ENCODE data around the gene OPCML. TPM values are rescaled to one million over a fixed set of nuclear protein-coding genes. Genes with fewer than 3 reads are reported as not detected.

Gene OPCML
- total RNA-seq, 1 donor from 2014 or later, result not detected

DNA sequence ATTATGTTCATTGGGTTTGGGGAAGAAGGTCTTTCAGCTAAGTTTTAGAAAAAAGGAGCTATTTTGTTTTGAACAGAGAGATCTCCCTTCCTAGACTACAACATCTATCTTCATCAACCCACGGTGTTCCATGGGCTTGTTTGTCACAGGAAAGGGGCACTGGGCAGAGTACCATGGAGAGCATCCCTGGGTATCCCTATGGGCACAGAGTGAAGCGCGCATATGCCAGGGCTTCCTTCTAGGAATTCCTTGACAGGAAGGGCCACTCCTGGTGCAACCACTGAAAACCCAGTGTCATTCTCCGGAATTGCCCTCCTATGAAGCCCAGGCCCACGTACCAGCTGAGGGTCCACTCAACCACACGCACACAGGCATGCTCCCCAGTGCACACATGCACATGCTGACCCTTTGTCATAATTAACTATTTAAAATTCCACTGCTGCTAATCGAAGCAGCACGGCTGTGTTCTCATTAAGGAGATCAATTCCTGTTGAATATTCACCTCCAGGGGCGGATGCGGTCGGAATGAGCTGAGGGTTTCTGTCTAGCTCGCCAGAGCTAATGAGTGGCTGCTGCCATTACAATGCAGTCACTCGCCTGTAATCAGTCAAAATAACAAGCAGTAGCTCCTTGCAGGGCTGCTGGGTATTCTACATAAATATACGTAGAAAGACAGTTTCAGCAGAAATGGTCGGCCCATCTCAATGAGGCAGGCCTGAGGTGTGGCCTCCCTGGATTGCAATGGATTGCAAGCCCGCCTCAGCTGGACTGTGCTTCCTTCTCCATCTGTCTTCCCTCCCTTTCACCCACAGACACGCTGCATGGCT lies 512.5 kb downstream of the OPCML start:
- DNase-seq, result no peak

DNA sequence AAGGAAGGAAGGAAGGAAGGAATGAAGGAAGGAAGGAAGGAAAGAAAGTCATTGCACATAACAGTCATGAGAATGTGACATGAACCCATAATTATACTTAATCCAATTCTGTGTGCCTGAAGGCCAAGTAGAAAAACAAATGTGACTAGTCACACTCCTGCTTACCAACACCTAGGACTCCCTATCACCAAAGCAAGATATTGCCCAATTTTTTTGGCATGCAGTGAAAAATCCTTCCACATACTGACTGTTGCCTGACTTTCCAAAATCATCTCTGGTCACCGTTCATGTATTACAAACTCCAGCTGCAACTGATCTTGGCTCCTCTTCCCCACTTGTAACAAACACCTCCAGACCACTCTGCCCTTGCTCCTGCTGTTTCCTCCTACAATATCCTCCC lies 516.8 kb downstream of the OPCML start:
- DNase-seq, result no peak

DNA sequence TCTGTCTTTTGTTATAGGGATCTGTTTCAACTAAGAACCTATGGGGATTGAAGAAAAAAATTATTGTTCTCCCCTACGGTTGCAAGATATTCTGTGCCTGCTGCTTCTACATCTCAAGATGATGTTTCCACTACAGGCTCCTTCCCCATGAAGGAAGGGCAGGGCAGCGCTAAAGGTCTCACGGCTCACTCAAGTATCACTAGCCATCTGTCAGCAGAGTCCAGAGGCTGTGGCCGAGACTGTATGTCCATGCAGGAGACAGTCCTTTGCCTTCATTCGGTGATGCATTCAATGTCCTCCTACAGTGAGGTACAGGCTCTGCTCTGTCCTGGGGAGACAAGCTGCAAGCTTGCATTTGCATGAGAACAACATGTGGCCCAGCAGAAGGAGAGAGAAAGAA lies 518.0 kb downstream of the OPCML start:
- DNase-seq, result no peak

DNA sequence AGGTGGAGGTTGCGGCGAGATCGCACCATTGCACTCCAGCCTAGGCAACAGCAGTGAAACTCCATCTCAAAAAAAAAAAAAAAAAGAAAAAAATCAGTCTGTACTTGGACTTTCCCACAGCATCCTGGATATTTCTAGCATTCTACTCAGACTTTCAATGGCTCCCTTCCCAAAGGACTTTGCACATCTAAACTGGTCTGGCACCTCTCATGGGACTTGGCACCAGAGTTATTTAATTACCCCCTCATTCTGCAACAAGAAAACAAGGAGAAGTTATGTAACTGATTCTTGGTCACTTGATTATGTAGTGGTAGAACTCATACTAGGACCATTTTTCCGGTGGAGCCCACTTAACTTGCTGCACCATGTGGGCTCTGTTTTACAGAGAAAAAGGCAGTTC lies 519.5 kb downstream of the OPCML start:
- DNase-seq, result no peak

DNA sequence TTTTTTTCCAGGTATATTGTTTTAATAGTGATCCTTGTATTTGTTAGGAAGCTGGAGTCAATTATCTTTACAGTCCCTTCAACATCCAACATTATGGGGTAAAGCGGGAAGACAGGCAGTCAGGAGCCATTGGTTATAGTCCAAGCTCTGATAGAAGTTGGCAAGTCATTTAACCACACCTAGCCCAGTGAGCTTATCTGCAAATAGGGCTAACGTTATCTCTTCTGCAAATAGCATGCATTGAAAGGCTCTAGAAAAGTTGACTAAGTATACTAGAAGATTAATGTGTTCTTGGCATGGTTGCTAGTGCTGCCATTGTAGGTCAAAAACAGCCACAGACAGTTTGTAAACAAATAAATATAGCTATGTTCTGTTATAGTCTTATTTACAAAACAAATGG lies 520.7 kb downstream of the OPCML start:
- DNase-seq, result no peak

DNA sequence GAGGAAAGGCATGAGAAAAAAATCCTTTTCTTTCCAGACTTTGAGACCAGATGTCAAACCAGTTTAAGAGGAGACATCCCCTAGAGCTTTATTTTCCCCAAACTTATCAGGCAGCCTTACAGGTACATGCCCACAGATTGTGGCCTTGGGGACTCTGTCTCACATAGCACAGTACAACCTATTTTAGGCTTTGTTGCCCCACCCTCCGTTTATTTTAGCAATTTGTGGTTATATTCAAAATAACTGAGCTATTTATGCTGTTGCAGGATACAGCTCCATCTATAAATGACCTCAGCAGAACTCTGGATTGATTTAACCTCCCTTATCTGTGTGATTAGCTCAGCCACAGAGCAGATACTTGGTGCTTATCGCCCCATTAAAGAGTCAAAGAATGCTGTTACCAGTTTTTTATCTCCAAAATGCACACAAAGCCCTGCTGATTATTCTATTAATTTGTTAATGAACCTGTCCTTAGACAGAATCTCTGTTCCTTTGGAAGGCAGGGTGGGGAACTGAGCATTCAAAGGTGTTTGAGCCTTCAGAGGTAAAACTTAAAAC lies 525.2 kb downstream of the OPCML start:
- DNase-seq, result no peak

DNA sequence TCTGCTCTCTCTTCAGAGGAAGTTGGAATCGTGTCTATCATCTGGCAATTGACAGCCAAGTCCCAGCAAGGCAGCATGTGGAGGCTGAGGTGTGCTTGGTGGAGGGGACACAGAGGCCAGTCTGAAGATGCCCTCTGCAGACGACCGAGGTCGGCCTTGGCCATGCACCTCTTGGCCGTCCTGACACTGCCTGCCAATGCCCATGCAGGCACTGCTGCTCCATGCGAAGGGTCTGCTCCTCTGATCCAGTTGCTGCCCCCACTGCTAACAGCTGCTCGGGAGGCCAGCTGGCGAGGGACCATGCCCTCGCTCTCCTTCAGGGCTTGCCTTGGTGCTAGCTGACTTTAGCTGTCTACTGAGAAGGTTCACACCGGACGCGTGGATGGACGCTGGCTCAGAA lies 527.9 kb downstream of the OPCML start:
- no peak for DNase-seq

DNA sequence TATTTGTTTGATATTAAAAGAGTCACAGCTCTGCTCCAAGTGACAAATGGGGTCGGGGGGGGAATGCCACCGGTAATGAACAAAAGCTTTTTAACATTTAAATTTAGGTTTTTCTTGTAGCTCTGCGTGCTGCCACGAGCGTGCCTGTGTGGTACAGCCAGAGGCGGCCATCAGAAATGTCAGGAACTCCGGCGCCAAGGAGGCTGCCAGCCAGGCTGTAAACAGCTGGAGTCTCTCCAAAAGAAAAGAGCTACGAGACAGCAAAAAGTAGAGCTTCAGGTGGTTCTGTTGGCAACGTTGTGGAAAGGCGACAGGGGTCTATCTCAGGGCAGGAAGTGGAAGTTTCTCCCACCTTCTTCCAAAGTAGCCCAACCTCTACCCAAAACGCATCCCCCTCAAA lies 532.8 kb downstream of the OPCML start:
- DNase-seq, result no peak

DNA sequence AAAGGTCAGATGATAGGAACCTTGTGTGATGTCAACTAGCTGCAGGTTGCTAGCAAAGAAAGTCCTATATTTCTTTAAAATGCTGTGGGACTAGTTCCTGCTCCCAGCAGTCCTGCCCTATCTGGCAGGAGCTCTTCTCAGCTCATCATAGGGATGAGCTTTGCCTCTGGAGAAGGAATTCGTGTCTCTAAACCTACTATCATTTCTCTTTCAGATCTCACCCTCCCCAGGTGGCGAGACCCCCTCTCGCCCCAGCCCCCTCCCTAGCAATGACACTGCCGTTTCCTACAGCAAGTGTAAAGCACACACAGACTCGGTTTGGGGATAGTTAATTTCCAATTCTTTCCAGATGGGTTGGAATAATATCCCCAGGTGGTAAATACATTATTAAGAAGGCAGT lies 533.3 kb downstream of the OPCML start:
- DNase-seq, result no peak

DNA sequence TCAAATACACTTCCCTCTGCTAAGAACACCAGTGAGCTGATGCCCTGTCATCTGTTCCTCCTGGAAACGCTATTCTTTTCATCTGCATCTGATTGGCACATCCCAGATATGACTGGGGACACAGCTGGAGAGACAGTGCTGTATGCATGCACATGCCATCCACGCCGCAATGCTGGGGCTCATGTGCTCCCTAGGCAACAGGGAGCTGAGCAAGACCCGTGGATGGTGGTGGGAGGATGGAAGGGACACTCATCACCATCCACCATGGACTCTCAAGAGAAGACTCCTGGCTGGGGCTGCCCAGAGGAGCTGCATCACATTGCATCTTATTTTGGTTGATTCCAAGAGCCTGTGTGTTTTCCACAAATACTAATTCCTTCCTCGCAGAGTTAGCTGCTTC lies 534.9 kb downstream of the OPCML start:
- DNase-seq, result no peak

DNA sequence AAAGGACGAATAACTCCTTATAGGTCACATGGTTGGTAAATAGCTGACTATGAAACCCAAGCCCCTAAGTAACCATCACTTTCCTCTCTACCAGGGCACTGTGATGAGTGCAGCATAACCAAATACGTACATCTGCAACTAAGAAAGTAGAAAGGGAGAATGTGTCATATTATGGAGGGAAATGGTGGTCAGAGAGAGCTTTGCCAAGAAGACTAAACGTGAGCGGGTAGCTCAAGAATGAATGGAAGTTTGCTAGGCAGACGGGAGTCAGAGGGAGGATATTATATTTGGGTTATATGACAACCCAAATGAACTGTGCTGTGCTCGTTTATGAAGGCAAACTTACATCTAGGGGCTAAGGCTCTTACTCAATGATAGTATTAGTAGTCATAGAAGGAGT lies 537.3 kb downstream of the OPCML start:
- no peak for DNase-seq

DNA sequence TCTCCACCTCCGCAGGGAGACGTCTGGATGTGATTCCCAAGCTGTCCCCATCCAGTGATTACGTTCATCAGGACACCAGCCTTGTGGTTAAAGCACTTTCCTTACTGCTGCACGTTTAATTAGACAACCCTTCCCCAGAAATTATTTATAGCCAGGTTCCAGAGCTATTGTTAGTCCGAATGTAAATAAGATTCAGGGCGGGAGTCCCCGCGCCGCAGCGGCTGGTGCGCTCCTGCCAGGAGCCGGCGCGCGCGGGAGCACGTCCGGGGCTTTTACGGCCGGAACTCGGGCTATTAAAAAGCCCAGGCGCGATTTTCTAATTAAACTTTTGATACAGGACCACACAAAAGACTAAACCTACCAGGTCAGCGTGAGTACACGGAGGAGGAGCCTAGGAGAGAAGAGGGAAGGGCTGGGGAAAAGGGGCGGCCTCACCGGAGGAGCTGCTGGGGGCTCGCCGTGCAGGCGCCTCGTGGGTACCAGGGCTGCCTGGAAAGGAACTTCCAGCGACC lies 538.3 kb downstream of the OPCML start:
- DNase-seq, result no peak

DNA sequence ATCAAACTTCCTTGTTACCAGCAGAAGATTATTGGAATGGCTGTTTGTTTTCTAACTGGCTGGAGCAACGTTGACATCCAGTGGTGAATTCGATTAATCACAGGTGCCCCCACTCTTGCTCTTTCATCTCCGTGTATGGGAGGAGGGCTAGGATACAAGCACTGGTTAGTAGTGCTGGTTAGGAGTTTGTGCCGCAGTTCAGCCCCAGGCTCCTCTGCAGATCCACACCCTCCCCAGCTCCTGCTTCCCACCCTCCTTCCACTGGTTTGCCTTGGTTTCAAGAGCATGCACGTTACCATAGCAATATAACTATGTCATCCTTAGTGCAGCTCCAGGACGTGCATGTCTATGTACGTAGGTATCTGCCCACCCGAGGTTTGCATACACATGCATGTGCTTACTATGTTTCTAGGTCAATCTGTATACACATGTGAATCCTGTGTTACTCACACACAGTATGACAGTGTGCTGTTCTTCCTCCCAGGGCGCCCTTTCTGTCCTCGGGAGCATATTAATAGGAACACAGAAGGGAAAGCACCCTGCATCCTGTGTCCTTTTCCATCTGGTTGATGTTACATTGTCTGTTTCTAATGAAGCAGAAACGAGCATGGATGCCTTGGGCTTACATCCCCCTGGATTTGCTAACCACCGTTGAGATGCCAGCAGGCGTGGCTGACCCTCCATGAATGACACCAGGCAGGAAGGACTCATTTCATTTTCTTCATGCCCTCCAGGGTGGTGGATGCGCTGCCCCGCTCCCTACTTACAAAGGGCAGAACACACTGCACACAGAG lies 539.3 kb downstream of the OPCML start:
- no peak for DNase-seq

DNA sequence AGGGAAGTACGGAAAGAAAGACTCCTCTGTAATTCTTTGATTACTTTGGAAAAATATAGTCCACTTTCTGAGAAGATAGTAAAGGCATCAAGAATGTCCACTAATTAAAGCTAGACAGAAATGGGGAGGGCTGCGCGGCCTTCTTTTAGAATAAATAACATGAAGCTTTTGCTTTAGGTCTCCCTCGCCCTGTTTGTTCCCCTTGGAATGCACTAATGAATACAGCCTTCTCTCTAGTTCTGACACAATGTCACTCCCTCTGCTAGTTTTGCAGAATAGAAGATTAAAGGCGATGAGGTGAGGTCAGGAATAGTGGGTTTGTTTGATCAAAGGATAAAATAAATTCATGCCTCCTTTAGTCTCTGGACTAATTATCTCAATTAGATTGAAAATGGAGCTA lies 543.9 kb downstream of the OPCML start:
- no peak for DNase-seq

DNA sequence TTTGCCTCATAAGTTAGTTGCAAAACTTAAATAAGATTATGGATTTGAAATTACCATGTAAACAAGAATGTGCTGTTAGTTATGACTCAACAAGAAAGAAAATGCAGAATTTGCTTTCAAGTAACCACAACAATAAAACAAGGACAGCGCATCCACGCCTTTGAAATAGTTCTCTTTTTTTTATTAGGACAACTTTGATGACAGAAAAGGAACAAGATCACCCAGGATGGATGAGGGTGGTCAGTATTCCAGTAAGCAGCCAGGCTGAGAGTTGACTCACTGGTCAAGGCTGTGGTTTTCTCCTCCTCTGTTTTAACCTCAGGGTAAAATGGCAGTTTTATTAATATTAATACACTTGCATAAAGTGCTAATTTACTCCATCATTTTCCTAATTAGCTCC lies 544.4 kb downstream of the OPCML start:
- no peak for DNase-seq

DNA sequence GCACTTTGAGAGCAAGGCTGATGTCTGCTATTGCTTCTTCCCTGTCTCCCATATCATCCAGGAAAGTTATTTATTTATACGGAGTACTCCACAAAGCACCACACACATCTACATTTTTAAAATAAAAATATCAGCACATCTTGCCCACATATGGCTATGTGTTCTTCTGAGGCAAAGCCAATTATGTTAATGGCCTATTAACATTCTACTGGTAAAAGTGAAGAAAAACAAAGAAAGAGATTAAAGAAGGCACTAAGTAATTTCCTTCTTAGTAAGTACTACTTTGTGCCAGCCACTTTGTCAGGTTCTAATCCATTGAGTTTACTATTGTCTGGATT lies 548.7 kb downstream of the OPCML start:
- DNase-seq, result no peak

DNA sequence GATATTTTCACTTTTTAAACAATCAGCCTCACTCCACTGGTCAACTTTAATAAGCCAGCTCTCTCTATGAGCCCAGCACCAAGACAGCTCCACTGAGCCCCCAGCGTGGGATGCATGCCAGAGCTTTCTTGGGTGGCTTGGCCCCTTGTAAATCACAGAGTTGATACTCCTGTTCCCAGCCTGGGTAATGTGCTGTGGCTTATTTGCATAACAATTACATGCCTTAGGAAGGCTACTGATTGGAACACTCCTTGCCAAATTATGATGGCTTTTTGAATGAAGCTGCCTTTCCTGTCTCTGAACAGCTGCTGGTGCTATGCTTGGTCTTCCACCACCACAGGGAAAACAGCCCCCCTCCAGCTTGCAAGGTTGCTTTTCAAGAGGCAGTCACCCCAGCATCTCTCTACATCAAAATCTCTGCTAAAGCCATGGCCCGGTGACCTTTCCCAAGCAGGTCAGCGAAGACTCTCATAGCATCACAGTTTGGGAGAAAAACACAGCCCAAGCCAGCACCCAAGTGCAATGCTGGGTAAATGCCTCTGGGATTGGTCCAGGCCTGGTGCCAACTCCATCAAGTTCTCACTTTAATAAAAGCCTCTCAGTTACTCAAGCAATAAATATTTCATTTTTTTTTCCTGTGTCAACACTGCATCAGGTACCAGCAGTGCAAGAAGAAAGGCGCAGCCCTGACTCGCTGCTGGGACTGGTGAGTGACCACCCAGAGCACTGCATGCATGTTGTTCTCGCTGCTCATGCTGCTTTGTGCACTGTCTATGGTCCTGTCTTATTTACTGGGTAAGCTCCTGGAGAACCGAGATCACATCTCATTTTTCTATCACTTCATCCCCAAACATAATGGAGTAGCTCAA lies 549.3 kb downstream of the OPCML start:
- DNase-seq, result no peak

DNA sequence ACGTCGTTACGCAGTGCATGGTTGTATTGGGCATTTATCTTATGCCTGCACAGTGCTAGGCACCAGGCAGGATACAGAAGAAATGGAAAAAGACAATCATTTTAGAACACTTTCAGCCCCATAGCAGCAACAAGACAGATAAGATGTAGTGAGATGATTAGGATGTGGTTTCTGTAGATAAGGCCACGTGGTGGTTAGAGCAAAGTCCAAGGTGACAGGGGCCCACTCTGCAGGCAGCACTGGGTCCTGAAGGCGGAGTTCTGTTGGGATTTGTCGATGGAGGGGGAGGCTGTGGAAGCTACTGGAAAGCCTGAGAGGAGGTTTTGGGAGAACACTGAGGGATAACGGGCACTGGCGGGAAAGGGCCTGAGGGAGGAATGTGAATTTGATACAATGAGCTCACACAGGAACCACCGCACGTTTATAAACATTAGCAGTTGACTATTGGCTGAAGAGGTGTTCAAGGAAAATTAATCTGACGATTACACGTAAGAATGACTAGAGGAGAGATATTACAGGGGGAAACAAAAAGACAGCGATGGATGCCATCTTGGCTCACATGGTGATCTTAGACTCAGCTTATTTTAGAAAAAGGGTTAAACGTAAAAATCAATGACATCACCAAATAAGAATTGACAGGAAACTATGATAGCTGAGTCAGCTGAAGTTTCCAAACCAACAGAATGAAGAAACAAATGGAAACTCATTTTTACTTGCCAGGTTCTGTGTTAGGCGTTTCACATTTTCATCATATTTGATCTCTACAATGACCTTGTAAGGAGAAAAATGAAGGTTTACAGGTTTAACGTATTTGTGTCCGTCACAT lies 551.0 kb downstream of the OPCML start:
- DNase-seq, result no peak

DNA sequence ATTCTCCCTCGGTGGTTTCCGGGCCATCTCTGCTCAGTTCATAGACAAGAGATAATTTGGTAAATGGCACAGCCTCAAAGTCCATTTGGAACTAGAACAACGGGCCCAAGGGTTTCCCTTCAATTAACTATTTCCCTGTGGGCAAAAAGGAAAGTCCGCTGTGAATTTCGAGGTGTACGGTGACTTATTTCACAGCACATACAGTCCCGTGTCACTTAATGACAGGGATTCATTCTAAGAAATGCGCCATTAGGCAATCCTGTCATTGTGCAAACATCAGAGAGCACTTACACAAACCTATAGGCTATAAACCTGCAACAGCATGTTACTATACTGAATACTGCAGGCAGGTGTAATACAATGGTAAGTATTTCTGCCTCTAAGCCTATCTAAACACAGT lies 551.6 kb downstream of the OPCML start:
- no peak for DNase-seq

DNA sequence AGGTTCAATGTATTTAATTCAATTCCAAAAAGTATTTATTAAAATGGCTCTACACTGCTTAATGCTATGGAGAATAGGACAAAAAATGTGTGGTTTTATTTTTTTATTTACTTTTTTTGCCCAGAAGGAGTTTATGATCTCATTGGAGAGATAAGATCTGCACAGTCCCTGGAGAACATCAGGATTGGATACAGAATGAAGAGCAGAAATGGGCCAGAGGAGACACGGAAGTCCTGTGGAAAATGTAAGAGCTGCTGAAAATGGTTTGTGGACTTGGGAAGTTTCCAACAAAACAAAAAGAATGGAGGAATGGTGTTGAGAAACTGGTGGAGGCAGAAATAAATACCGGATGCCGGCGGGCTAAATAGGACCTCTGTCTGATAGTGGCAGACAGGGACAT lies 554.6 kb downstream of the OPCML start:
- DNase-seq, result no peak

DNA sequence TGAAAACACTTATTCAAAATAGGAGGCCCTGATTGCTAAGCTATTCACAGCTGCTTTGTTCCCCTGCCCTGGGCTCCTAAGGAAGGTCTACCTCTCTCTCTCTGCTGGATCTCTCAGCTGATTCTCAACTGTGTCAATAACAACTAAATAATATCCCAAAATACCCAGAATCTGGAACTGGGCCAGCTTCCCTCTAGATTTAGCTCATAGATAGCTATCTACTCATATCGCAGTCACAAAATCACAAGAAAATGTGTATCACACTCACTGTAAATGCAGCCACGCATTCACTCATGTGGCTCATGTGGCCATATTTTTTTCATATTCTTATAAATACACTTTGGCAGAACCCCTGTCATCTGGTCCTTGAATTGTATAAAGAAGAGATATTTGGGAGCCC lies 555.1 kb downstream of the OPCML start:
- DNase-seq, result no peak

DNA sequence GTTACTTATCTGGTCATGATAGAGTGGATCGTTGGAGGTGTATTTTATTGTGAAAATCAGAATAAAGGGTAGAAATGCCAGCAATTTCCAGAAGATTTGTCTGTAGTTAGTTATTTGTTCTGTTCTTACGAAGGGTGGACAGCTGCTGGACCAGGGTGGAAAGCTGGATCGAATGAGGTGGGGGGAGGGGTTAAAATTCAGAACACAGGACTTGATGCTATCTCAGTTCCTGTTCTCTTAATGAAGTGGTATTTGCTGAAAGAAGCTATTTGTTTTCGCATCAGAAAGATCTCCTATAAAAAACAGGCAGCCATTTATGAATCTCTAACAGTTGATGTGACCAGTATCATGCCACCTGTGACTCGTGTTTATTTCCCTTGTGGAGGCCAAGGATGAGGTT lies 556.2 kb downstream of the OPCML start:
- DNase-seq, result no peak
